IMR-90 (cell line): ENCODE results near the gene PLXDC2. TPM values are rescaled to one million over a fixed set of nuclear protein-coding genes. Genes with fewer than 3 reads are reported as not detected.

Source experiments
- ATAC-seq: fragments of 200-7000 bp; cut with Tn5 transposase; 2 replicates; pipeline ENCODE4 v1.9.1; 2020; ENCODE audit warnings: low read depth, mild to moderate bottlenecking, moderate library complexity
- BruUV-seq: library from RNA; stranded (reverse); fragments of 400-500 nt; replicated peaks from 2 replicates; lab custom pipeline; 2021; lab: Mats Ljungman, UMichigan
- CTCF ChIA-PET: fragments of 300-600 bp; formaldehyde crosslinking; extraction: SDS; loops from one replicate; lab custom pipeline; 2021; ENCODE audit warnings: antibody characterized with exemption; lab: Yijun Ruan, JAX
- POLR2A ChIA-PET: fragments of 300-600 bp; sonication (Branson Sonifier 250); formaldehyde crosslinking; loops from one replicate; lab custom pipeline; 2022; ENCODE audit warnings: antibody characterized with exemption; ENCODE audit not compliant: unreplicated experiment; lab: Charles Lee
- DNase-seq: peaks from one replicate; pipeline ENCODE4 v3.0.0; 2013
- H2AFZ ChIP-seq: replicated peaks from 2 replicates; pipeline ENCODE3; 2013; ENCODE audit warnings: low read length, mild to moderate bottlenecking; ENCODE audit not compliant: poor library complexity
- H2AK5ac ChIP-seq: 2 replicates; pipeline ENCODE4 v1.6.1; 2013; ENCODE audit warnings: low read depth, low read length, inconsistent platforms
- H2AK9ac ChIP-seq: replicated peaks from 2 replicates; pipeline ENCODE3; 2013; ENCODE audit warnings: mild to moderate bottlenecking, low read depth, low read length, moderate library complexity; ENCODE audit not compliant: poor library complexity
- H2BK120ac ChIP-seq: 2 replicates; pipeline ENCODE4 v1.6.1; 2013; ENCODE audit warnings: low read depth, low read length, inconsistent platforms
- H2BK15ac ChIP-seq: 3 replicates; pipeline ENCODE4 v1.6.1; 2013; ENCODE audit warnings: low read depth, low read length, inconsistent platforms
- H2BK20ac ChIP-seq: 2 replicates; pipeline ENCODE4 v1.6.1; 2013; ENCODE audit warnings: low read depth, mild to moderate bottlenecking, inconsistent platforms, low read length, moderate library complexity
- H2BK5ac ChIP-seq: 2 replicates; pipeline ENCODE4 v1.6.1; 2013; ENCODE audit warnings: mild to moderate bottlenecking, low read depth, low read length, inconsistent platforms; ENCODE audit not compliant: poor library complexity, severe bottlenecking
- H3K14ac ChIP-seq: replicated peaks from 2 replicates; pipeline ENCODE4 v1.6.1; 2013; ENCODE audit warnings: low read depth, low read length, inconsistent platforms
- H3K18ac ChIP-seq: 2 replicates; pipeline ENCODE4 v1.6.1; 2013; ENCODE audit warnings: low read depth, low read length, control low read depth
- H3K23ac ChIP-seq: 2 replicates; pipeline ENCODE4 v1.6.1; 2013; ENCODE audit warnings: low read depth, low read length, inconsistent platforms
- H3K27ac ChIP-seq: 2 replicates; pipeline ENCODE4 v1.5.1; 2013; ENCODE audit warnings: mild to moderate bottlenecking, control low read depth, low read length; ENCODE audit not compliant: insufficient read depth
- H3K27me3 ChIP-seq: 2 replicates; pipeline ENCODE4 v1.6.1; 2013; ENCODE audit warnings: low read length; ENCODE audit not compliant: control insufficient read depth, insufficient read depth
- H3K36me3 ChIP-seq: 2 replicates; pipeline ENCODE4 v1.6.1; 2013; ENCODE audit warnings: low read length, mixed read lengths; ENCODE audit not compliant: control insufficient read depth, insufficient read depth
- H3K4ac ChIP-seq: 2 replicates; pipeline ENCODE4 v1.6.1; 2013; ENCODE audit warnings: low read depth, low read length, inconsistent platforms
- H3K4me1 ChIP-seq: 2 replicates; pipeline ENCODE4 v1.6.1; 2013; ENCODE audit warnings: low read length, mixed read lengths; ENCODE audit not compliant: control insufficient read depth, insufficient read depth
- H3K4me2 ChIP-seq: 2 replicates; pipeline ENCODE4 v1.6.1; 2013; ENCODE audit warnings: low read depth, mild to moderate bottlenecking, control low read depth, low read length, moderate library complexity
- H3K4me3 ChIP-seq: 2 replicates; pipeline ENCODE4 v1.5.1; 2013; ENCODE audit warnings: low read depth, mild to moderate bottlenecking, control low read depth, low read length, moderate library complexity; ENCODE audit not compliant: insufficient read depth
- H3K56ac ChIP-seq: 2 replicates; pipeline ENCODE4 v1.6.1; 2013; ENCODE audit warnings: low read length, inconsistent platforms; ENCODE audit not compliant: insufficient read depth; ENCODE audit errors: extremely low read depth
- H3K79me1 ChIP-seq, 2 experiments: 2 replicates each; pipeline ENCODE4 v1.6.1; 2013; ENCODE audit warnings: low read length in 2 of 2, inconsistent platforms in 1 of 2, low read depth in 1 of 2
- H3K9ac ChIP-seq: 2 replicates; pipeline ENCODE4 v1.6.1; 2013; ENCODE audit warnings: low read depth, low read length, control low read depth
- H3K9me1 ChIP-seq: 2 replicates; pipeline ENCODE4 v1.6.1; 2013; ENCODE audit warnings: low read length, inconsistent platforms; ENCODE audit not compliant: insufficient read depth
- H3K9me3 ChIP-seq: 2 replicates; pipeline ENCODE4 v1.6.1; 2013; ENCODE audit warnings: low read length; ENCODE audit not compliant: control insufficient read depth, insufficient read depth
- H4K20me1 ChIP-seq: 2 replicates; pipeline ENCODE4 v1.6.1; 2013; ENCODE audit warnings: low read length, inconsistent platforms; ENCODE audit not compliant: insufficient read depth
- H4K5ac ChIP-seq: 2 replicates; pipeline ENCODE4 v1.6.1; 2013; ENCODE audit warnings: mild to moderate bottlenecking, low read depth, low read length, control low read depth
- H4K8ac ChIP-seq, 2 experiments: 2 replicates each; pipeline ENCODE4 v1.6.1; 2013; ENCODE audit warnings: low read depth in 2 of 2, low read length in 2 of 2, control low read depth in 1 of 2, inconsistent platforms in 1 of 2
- H4K91ac ChIP-seq: 2 replicates; pipeline ENCODE4 v1.6.1; 2013; ENCODE audit warnings: low read depth, low read length, inconsistent platforms; ENCODE audit not compliant: insufficient read depth
- BHLHE40 ChIP-seq: fragments of 150-350 bp; IDR thresholded peaks from 2 replicates; pipeline ENCODE4 v1.6.1; 2016; ENCODE audit warnings: mild to moderate bottlenecking, low read depth, low read length
- CEBPB ChIP-seq: IDR thresholded peaks from 2 replicates; pipeline ENCODE4 v1.6.1; 2012; ENCODE audit warnings: low read depth, low read length, improper control_type of control experiment
- CHD1 ChIP-seq: IDR thresholded peaks from 2 replicates; pipeline ENCODE4 v1.6.1; 2012; ENCODE audit warnings: low read depth, low read length, improper control_type of control experiment
- CTCF ChIP-seq: conservative IDR thresholded peaks from 2 replicates; pipeline ENCODE4 v1.5.1; 2012; ENCODE audit warnings: mild to moderate bottlenecking, low read depth, low read length, improper control_type of control experiment
- MXI1 ChIP-seq: IDR thresholded peaks from 2 replicates; pipeline ENCODE4 v1.6.1; 2012; ENCODE audit warnings: low read depth, mild to moderate bottlenecking, low read length, moderate library complexity, borderline replicate concordance
- NFE2L2 ChIP-seq: fragments of 150-350 bp; IDR thresholded peaks from 2 replicates; pipeline ENCODE4 v1.6.1; 2016; ENCODE audit warnings: low read depth, mild to moderate bottlenecking, low read length
- RAD21 ChIP-seq: IDR thresholded peaks from 2 replicates; pipeline ENCODE4 v1.6.1; 2012; ENCODE audit warnings: low read length, improper control_type of control experiment
- RCOR1 ChIP-seq: IDR thresholded peaks from 2 replicates; pipeline ENCODE4 v1.6.1; 2012; ENCODE audit warnings: mild to moderate bottlenecking, low read length, improper control_type of control experiment; ENCODE audit not compliant: insufficient replicate concordance
- RFX5 ChIP-seq: IDR thresholded peaks from 2 replicates; pipeline ENCODE4 v1.8.0; 2012; ENCODE audit warnings: low read depth, mild to moderate bottlenecking, low read length, moderate library complexity
- WGBS, 2 experiments: methylation state at CpG; one replicate each; pipeline versions ENCODE4 v1.1.5 to v1.1.7; 2013; ENCODE audit warnings: missing lambda C conversion rate in 2 of 2; ENCODE audit not compliant: insufficient read length in 1 of 2; ENCODE audit errors: extremely low coverage in 2 of 2; 5-methylcytosine and 5-hydroxymethylcytosine counted together
- dilution Hi-C: fragments of 300-500 bp; cut with HindIII; formaldehyde crosslinking; loops from one replicate; pipeline ENCODE4 v1.14.3; 2018; ENCODE audit warnings: low sequenced_read_pairs; ENCODE audit not compliant: unreplicated experiment
- in situ Hi-C: fragments of 300-500 bp; cut with MboI; formaldehyde crosslinking; loops from 3 replicates; pipeline ENCODE4 v1.14.3; 2019; ENCODE audit warnings: low sequenced_read_pairs, inconsistent platforms, mixed read lengths
- intact Hi-C: fragments of 100-400 bp; cut with micrococcal nuclease; formaldehyde crosslinking; loops from 2 replicates; pipeline ENCODE4 v1.10.0; 2022
- polyA plus RNA-seq, 3 experiments: library from polyadenylated mRNA; depleted of rRNA; stranded (reverse); fragments of >200 nt; gene quantifications; 2 replicates each; pipeline ENCODE4 v1.2.3, GENCODE V29; 2012; ENCODE audit warnings: low replicate concordance in 1 of 3
- total RNA-seq: library from RNA; depleted of rRNA; stranded (reverse); fragments of >200 nt; gene quantifications from 2 replicates; pipeline ENCODE4 v1.2.3, GENCODE V29; 2012

The PLXDC2 gene
- total and polyA plus RNA-seq, 2 of the 4 experiments (the other 2 are of a cell fraction) = 3.2 to 6.1 TPM

- TF ChIP-seq CTCF = no peak
- no peak for TF ChIP-seq CEBPB
- no peak for TF ChIP-seq RFX5
- no peak for TF ChIP-seq RAD21
- no peak for TF ChIP-seq BHLHE40
- no peak for TF ChIP-seq CHD1
- no peak for TF ChIP-seq MXI1
- TF ChIP-seq RCOR1 = no peak
- no peak for TF ChIP-seq NFE2L2
- Histone ChIP-seq H2BK120ac (no peak overlapping the region), H3K27me3 (no peaks in the 10 kb centered on the region), H3K79me1 (no peaks in the 10 kb centered on the region), H3K23ac (no peak overlapping the region), H2BK20ac (no peak overlapping the region), H2AK9ac (no peak overlapping the region), H4K91ac (no peak overlapping the region), H3K4ac (no peak overlapping the region), H4K20me1 (no peaks in the 10 kb centered on the region), H3K27ac (no peak overlapping the region), H2AFZ (no peak overlapping the region), H3K56ac (no peak overlapping the region), H3K9ac (no peak overlapping the region), H3K4me1 (no peaks in the 10 kb centered on the region), H3K9me1 (no peaks in the 10 kb centered on the region), H3K4me2 (no peak overlapping the region), H4K8ac (no peak overlapping the region), H2BK15ac (no peak overlapping the region), H3K18ac (no peak overlapping the region), H2BK5ac (no peak overlapping the region), H3K9me3 (no peaks in the 10 kb centered on the region), H3K36me3 (no peaks in the 10 kb centered on the region), H4K5ac (no peak overlapping the region), H2AK5ac (no peak overlapping the region), H3K14ac (no peak overlapping the region), H3K4me3 (no peak overlapping the region)
- ATAC-seq = no peak
- intact Hi-C loops (no loop called here), dilution Hi-C loops (no loop called here), in situ Hi-C loops (no loop called here)
- DNase-seq = no peak
- CTCF ChIA-PET = no interaction called here
- no TSS peak for BruUV-seq
- no CpG with 5 or more reads among the region's 2 CpGs for WGBS, 2 experiments
- POLR2A ChIA-PET = no interaction called here
Observed at GRCh38 chr10:20147684-20148083, 331.5 kb downstream of the PLXDC2 start.
